Motor neuron (in vitro differentiated cells): ENCODE measurements around the gene SCAF8. TPM values are rescaled to one million over a fixed set of nuclear protein-coding genes. Genes with fewer than 3 reads are reported as not detected.
"Not testable (repeated sequence)": the region's sequence is repeated elsewhere in the genome, so short reads cannot be mapped to it uniquely, and the experiment has no call there.

Experiments
- ATAC-seq, 8 experiments: fragments of 200-7000 bp; cut with Tn5 transposase; replicated peaks in 6 of 8; 2 replicates each; pipeline ENCODE4 v1.8.0; 2021; ENCODE audit warnings: mild to moderate bottlenecking in 8 of 8, moderate library complexity in 8 of 8
- H3K27ac ChIP-seq, 2 donors: fragments of 250-450 bp; sonication (Bioruptor Pico); 2 replicates each; pipeline ENCODE4 v1.9.0; 2021; ENCODE audit warnings: antibody characterized with exemption in 2 of 2, mild to moderate bottlenecking in 2 of 2, moderate library complexity in 1 of 2
- H3K4me1 ChIP-seq, 2 donors: fragments of 250-450 bp; sonication (Bioruptor Pico); replicated peaks in 1 of 2; 2 replicates each; pipeline ENCODE4 v1.6.1; 2021; ENCODE audit warnings: antibody characterized with exemption in 2 of 2, mild to moderate bottlenecking in 2 of 2, moderate library complexity in 1 of 2
- H3K4me3 ChIP-seq, 5 donors: fragments of 250-450 bp; sonication (Bioruptor Pico); 2 replicates each; pipeline ENCODE4 v1.9.0; 2021; ENCODE audit warnings: antibody characterized with exemption in 5 of 5, mild to moderate bottlenecking in 5 of 5, moderate library complexity in 4 of 5
- WGBS, 10 experiments: fragments of 450-650 bp; shearing (Covaris generic); methylation state at CpG; one replicate each; pipeline ENCODE4 v1.0.0; 2022; 5-methylcytosine and 5-hydroxymethylcytosine counted together
- in situ Hi-C, 9 experiments: fragments of 400-800 bp; cut with MboI; loops; one replicate each; pipeline ENCODE4 v1.15.0; 2021; ENCODE audit warnings: low sequenced_read_pairs in 9 of 9, low pct_unique_long_range_greater_than_20kb in 2 of 9; ENCODE audit not compliant: unreplicated experiment in 9 of 9
- total RNA-seq, 8 experiments: library from RNA; unstranded; fragments of 300-600 nt; gene quantifications; 2 replicates each; pipeline versions ENCODE4 v1.2.3 to v1.2.4, GENCODE V29; 2022

The SCAF8 gene
- total RNA-seq, 8 experiments from 2014 or later, result 20.4 to 54.1 (median 39.6) TPM

DNA sequence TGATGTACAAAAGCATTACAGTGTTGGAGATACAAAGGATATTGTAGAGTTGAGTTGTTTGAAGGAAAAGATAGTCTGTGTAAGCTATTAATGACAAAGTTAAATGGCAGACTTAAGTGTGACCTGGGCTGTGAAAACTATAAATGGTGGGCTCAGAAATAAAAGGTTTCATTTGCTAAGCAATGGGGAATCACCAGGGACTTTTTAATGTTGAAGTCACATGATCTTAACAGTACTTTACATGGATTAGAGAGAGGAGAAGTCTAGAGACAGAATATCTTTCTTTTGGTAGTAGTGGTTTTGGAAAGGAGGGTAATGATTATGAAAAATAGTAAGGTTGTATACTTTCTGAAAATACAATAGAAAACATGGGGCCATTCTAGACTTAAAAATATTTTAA is 67.1 kb downstream of the SCAF8 start:
- Histone ChIP-seq H3K4me1 (no peaks in the 10 kb centered on the region), H3K27ac (no peak overlapping the region), H3K4me3 (no peak overlapping the region)
- no peak for ATAC-seq
- in situ Hi-C loops, result loop anchor here in 3 of 9 experiments (10.0 to 25.0 kb wide), 3 partner anchors 113 to 313 kb away; no protein-coding TSS in a partner anchor

DNA sequence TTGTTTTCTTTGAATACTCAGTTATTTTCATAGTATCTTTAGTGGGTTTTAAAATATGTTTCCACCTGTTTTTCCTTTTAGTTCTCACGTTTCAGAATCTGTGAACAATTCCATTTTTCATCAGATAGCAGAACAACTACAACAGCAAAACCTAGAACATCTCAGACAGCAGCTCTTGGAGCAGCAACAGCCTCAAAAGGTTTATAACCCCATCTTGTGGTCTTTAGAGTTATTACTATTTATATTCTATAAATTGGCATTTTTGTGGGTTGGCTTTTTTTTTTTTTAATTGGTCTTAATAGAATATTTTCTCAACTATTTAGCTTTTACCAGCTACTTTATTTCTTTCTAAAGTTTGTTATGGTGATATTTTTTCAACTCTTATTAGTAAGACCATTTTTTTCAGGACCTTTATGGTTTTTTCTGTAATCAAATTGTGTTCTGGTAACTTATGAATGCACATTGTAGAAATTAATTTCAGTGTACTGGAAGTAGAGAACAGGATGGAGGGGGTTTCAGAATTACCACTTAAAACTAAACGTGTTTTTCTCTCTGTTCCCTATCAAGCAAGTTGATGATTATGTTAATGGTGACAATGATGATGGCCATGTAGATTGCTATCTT is 72.2 kb downstream of the SCAF8 start:
- Histone ChIP-seq H3K4me1 (no peaks in the 10 kb centered on the region), H3K27ac (no peak overlapping the region), H3K4me3 (no peak overlapping the region)
- in situ Hi-C loops, result loop anchor here in 3 of 9 experiments (10.0 to 25.0 kb wide), 3 partner anchors 118 to 318 kb away; no protein-coding TSS in a partner anchor
- ATAC-seq, result peak in 2 of 8 experiments; percentile 24 to 31
- 9 to 94% (median 77%) methylated on average over 1 to 2 of the region's 2 CpGs for WGBS, 10 experiments

DNA sequence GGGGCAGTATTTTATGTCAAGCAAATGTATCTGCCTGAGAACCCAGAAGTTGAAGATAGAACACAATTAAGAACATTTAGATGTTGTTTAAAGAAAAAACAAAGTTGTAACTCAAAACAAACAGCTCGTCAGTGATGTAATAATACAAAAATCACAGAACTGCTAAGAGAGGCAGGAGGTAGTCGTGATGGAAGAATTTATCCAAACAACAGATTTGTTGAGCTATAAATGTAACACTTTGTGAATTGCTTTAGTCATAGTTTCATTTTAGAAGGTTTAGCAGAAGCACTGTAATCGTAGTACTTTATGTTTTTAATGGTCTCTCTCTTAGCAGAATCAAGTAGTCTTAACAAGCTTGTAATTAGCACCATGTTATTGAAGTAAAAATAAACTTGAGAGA is 73.6 kb downstream of the SCAF8 start:
- ATAC-seq, result no peak
- Histone ChIP-seq H3K4me3 (no peak overlapping the region), H3K4me1 (no peaks in the 10 kb centered on the region), H3K27ac (no peak overlapping the region)
- in situ Hi-C loops, result loop anchor here in 3 of 9 experiments (10.0 to 25.0 kb wide), 3 partner anchors 120 to 320 kb away; no protein-coding TSS in a partner anchor
- WGBS, 10 experiments, result 48 to 100% (median 93%) methylated on average over 1 to 3 of the region's 3 CpGs

DNA sequence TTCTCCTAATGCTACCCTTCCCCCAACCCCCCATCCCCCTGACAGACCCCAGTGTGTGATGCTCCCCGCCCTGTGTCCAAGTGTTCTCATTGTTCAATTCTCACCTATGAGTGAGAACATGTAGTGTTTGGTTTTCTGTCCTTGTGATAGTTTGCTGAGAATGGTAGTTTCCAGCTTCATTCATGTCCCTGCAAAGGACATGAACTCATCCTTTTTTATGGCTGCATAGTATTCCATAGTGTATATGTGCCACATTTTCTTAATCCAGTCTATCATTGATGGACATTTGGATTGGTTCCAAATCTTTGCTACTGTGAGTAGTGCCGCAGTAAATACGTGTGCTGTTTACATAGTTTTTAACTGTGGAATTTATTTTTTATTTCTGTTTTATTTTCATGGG is 78.4 kb downstream of the SCAF8 start:
- in situ Hi-C loops, result loop anchor here in 3 of 9 experiments (25.0 kb wide), 2 partner anchors 124 to 324 kb away; no protein-coding TSS in a partner anchor
- whole genome bisulfite sequencing, 10 experiments, result 94 to 100% (median 100%) methylated on average over 1 to 2 of the region's 3 CpGs; no CpG with 5 or more reads in 1 of the 10 experiments
- not testable (repeated sequence) for H3K4me3 ChIP-seq, ATAC-seq, H3K4me1 ChIP-seq, H3K27ac ChIP-seq

DNA sequence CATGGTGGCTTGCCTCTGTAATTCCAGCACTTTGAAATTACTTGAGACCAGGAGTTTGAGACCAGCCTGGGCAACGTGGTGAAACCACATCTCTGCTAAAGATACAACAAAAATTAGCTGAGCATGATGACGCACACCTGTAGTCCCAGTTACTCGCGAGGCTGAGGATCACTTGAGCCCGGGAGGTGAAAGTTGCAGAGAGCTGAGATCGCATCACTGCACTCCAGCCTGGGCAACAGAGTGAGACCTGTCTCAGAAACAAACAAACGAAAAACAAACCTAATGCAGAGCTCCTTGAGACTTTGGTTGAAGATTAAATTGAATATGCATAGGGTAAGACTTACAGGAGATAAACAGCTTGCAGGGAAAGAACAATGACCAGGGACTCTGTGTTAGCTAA is 80.8 kb downstream of the SCAF8 start:
- Histone ChIP-seq H3K4me3 (no peak overlapping the region), H3K27ac (no peak overlapping the region), H3K4me1 (no peaks in the 10 kb centered on the region)
- ATAC-seq, result no peak
- in situ Hi-C loops, result loop anchor here in 3 of 9 experiments (25.0 kb wide), 2 partner anchors 127 to 327 kb away; no protein-coding TSS in a partner anchor
- WGBS, 10 experiments, result 78 to 100% (median 97%) methylated on average over 1 to 6 of the region's 7 CpGs; no CpG with 5 or more reads in 2 of the 10 experiments

DNA sequence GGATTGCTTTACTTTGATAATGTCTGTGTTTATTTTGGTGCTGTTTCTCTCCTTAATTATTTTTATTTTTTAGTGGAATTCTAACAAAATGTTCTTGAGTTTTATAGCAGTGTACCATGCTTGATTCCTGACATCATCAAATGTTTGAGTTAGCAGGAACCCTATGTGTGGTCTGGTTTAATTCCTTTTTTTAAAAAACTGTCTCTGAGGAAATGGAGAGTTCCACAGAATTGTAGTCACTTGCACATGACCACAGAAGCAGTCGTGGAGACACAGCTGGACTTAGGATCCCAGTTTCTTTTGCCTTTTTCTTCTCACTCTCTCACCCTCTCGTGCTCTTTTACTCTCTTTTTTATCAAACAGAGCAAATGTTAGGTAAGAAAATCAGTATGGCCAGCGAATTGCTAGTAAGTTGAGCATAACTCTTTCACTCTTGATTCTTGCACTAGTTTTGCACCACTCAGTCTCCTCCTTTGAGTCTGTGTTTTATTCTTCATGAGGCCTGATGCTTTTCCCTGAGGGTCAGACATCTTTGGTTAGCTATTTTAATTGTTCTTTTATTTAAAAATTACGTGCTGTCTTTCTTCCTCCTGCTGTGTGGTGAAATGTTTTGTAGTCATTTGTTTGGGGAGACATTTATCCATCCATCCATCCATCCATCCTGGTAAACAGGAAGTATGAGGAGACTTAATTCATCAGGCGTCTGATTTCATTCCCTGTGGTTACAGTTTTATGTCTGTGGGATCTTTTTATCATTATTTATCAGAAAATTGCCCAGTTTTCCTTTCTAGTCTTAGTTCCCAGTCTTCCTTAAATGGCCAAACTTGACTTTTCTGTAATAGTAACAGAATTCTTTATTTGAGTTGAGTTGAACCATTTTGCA is 83.0 kb downstream of the SCAF8 start:
- in situ Hi-C loops, result loop anchor here in 3 of 9 experiments (25.0 kb wide), 2 partner anchors 129 to 329 kb away; no protein-coding TSS in a partner anchor
- no peaks in the 10 kb centered on the region for H3K4me1 ChIP-seq
- 45 to 96% (median 82%) methylated on average over 1 to 5 of the region's 5 CpGs for WGBS, 10 experiments
- H3K27ac ChIP-seq, result no peak overlapping the region
- ATAC-seq, result no peak
- H3K4me3 ChIP-seq, result no peak overlapping the region

DNA sequence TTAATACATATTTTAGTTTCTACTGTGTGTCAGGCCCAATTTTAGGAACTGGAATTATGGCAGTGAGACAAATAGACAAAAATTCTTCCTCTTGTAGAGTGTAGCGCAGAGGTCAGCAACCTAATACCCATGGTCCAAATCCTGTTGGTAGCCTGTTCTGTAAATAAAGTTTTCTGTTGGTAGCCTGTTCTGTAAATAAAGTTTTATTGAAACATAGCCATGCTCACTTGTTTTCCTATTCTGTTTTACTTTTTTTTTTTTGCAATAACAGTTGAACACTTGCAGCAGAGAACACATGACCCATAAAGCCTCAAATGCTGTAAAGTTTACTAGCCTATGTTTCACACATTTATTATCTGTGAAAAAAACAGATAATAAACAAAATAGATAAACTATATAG is 87.9 kb downstream of the SCAF8 start:
- in situ Hi-C loops, result loop anchor here in 3 of 9 experiments (25.0 kb wide), 2 partner anchors 134 to 334 kb away; no protein-coding TSS in a partner anchor
- Histone ChIP-seq H3K4me1 (no peaks in the 10 kb centered on the region), H3K27ac (no peak overlapping the region), H3K4me3 (no peak overlapping the region)
- ATAC-seq, result no peak
- WGBS, 10 experiments, result 91 to 100% (median 100%) methylated on average over 1 of the region's 1 CpG; no CpG with 5 or more reads in 1 of the 10 experiments

DNA sequence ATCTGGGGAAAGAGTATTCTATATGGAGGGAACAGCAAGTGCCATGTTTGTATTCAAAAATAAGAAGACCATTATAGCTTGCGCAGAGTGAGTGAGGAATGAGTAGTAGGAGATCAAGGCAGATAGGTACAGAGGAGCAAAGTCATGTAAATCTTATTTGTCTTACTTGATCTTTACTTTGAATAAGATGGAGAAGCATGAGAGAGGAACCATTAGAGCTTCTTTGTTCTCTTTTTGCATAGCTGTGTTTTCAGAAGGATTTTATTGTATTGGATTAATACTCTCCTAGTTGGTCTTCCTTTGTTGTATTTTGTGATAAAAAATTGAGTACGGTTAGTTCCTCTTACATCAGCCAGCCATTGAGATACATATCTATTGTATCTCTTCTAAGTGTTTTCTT is 88.4 kb downstream of the SCAF8 start:
- in situ Hi-C loops, result loop anchor here in 3 of 9 experiments (25.0 kb wide), 2 partner anchors 134 to 334 kb away; no protein-coding TSS in a partner anchor
- WGBS, 10 experiments, result 90 to 100% (median 100%) methylated on average over 1 to 2 of the region's 2 CpGs; no CpG with 5 or more reads in 1 of the 10 experiments
- Histone ChIP-seq H3K4me3 (no peak overlapping the region), H3K27ac (no peak overlapping the region), H3K4me1 (no peaks in the 10 kb centered on the region)
- no peak for ATAC-seq

DNA sequence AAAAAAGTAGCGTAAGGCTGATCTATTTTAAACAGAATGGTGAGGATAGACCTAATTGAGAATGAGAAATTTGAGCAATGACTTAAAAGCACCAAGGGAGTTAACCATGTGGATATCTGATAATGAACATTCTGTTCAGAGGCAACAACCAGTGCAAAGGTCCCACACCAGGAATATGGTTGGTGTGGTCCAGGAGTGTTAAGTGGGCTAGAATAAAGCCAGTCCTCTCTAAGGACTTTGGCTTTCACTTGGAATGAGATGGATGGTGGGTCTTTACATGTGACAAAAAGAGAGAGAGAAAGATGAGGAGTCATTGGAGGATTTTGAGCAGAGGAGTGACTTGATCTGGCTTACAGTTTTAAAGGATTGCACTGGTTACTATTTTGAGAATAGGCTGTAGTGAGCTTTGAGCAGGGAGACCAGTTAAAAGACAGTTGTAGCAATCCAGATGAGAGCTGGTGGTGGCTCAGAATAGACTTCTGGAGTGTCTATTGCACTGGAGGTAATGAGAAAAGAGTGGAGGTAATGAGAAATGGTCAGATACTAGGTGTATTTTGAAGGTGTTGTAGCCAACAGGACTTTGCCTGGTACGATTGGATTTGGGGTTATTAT is 89.8 kb downstream of the SCAF8 start:
- WGBS, 10 experiments, result 84 to 100% (median 94%) methylated on average over 1 to 2 of the region's 2 CpGs; no CpG with 5 or more reads in 1 of the 10 experiments
- H3K27ac ChIP-seq, result no peak overlapping the region
- no peak overlapping the region for H3K4me3 ChIP-seq
- no peak for ATAC-seq
- no peaks in the 10 kb centered on the region for H3K4me1 ChIP-seq
- in situ Hi-C loops, result loop anchor here in 3 of 9 experiments (25.0 kb wide), 2 partner anchors 136 to 336 kb away; no protein-coding TSS in a partner anchor

DNA sequence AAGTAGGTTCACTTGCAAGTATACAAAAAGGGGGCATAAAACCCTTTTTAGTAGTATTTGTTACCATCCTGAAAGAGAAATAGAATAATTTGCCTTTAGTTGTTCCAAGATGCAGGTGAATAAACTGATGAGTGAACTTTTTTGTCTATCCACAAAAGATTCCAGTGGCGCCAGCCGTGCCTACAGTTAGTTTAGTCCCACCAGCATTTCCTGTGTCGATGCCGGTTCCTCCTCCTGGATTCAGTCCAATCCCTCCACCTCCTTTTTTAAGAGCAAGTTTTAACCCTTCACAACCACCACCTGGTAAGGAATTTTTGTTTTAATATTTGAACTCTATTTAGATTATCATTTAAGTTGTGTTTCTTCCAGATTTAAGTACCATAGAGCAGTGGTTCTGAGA is 90.9 kb downstream of the SCAF8 start:
- in situ Hi-C loops, result loop anchor here in 3 of 9 experiments (25.0 kb wide), 2 partner anchors 137 to 337 kb away; no protein-coding TSS in a partner anchor
- 19 to 92% (median 62%) methylated on average over 1 to 4 of the region's 4 CpGs for WGBS, 10 experiments
- no peak overlapping the region for H3K27ac ChIP-seq
- H3K4me3 ChIP-seq, result no peak overlapping the region
- no peaks in the 10 kb centered on the region for H3K4me1 ChIP-seq
- ATAC-seq, result no peak

DNA sequence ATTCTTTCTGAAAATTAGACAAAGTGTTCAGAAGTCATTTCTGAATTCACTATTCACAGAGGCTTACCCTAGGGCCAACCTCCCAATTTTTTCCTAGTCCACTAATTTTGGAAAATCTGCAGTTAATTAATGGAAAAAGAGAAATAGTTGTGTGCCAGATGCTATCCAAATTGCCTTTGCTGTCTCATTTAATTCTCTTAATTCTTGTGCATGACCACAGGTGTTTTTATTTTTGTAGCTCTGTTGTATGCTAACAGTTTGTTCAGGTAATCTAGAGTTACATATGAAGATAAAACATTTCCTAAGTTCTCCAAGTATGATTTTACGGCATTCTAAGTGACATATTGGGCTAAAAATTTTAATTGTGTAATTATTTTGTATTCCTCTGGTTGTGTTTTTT is 96.8 kb downstream of the SCAF8 start:
- WGBS, 10 experiments, result 60 to 100% (median 100%) methylated on average over 1 of the region's 1 CpG; no CpG with 5 or more reads in 2 of the 10 experiments
- H3K4me3 ChIP-seq, result no peak overlapping the region
- H3K27ac ChIP-seq, result no peak overlapping the region
- in situ Hi-C loops, result no loop called here
- ATAC-seq, result no peak
- H3K4me1 ChIP-seq, result no peaks in the 10 kb centered on the region

DNA sequence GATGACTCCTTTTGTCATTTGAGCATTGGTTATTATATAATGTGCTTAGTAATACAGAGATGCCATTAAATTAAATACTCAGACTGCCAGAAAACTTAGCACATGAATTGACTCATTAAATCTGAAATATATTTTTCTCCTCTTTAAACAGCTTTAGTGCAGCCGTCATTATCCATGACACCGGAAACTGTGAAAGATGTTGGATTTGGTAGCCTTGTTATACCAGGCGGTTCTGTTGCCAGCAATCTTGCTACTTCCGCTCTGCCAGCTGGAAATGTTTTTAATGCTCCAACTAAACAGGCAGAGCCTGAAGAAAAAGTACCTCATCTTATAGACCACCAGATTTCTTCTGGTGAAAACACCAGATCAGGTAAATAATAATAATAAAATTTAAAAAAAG is 97.6 kb downstream of the SCAF8 start:
- no peak for ATAC-seq
- in situ Hi-C loops, result no loop called here
- H3K4me1 ChIP-seq, result no peaks in the 10 kb centered on the region
- no peak overlapping the region for H3K4me3 ChIP-seq
- no peak overlapping the region for H3K27ac ChIP-seq
- 52 to 100% (median 90%) methylated on average over 2 to 4 of the region's 4 CpGs; no CpG with 5 or more reads in 2 of the 10 experiments for WGBS, 10 experiments
